GM12878 (cell line): ENCODE data around the gene KCTD19. TPM values are rescaled to one million over a fixed set of nuclear protein-coding genes. Genes with fewer than 3 reads are reported as not detected.

Source experiments
- ATAC-seq: fragments of 200-7000 bp; cut with Tn5 transposase; 3 replicates; pipeline ENCODE4 v1.9.1; 2020; ENCODE audit warnings: mild to moderate bottlenecking, moderate library complexity
- BruUV-seq: library from RNA; stranded (reverse); fragments of 400-500 nt; replicated peaks from 2 replicates; lab custom pipeline; 2021; lab: Mats Ljungman, UMichigan
- CTCF ChIA-PET: fragments of 300-600 bp; sonication (Branson Sonifier 250); formaldehyde crosslinking; extraction: SDS; loops from one replicate; lab custom pipeline; 2021; ENCODE audit warnings: inconsistent platforms; lab: Yijun Ruan, JAX
- POLR2A ChIA-PET: fragments of 350-600 bp; formaldehyde crosslinking; extraction: SDS; loops from one replicate; lab custom pipeline; 2021; ENCODE audit warnings: inconsistent platforms; lab: Charles Lee
- RAD21 ChIA-PET: fragments of 300-600 bp; sonication (Branson Sonifier 250); formaldehyde crosslinking; loops from one replicate; lab custom pipeline; 2023; ENCODE audit warnings: antibody characterized with exemption; ENCODE audit not compliant: unreplicated experiment; lab: Charles Lee
- SMC1A ChIA-PET: fragments of 300-600 bp; sonication (Branson Sonifier 250); formaldehyde crosslinking; loops from one replicate; lab custom pipeline; 2023; ENCODE audit not compliant: unreplicated experiment, uncharacterized antibody; lab: Charles Lee
- DNase-seq: peaks from one replicate; pipeline ENCODE4 v3.0.0-alpha.2; 2011; ENCODE audit warnings: low read depth, low spot score
- FAIRE-seq: peaks from 3 replicates; lab custom pipeline; 2011; peaks lifted over from hg19 to GRCh38; lab: Jason Lieb, UNC
- H2AFZ ChIP-seq: 2 replicates; pipeline ENCODE4 v1.6.0; 2011; ENCODE audit warnings: low read depth, low read length, control low read depth; ENCODE audit not compliant: control insufficient read depth
- H3K27ac ChIP-seq: 2 replicates; pipeline ENCODE4 v1.5.1; 2011; ENCODE audit warnings: control low read depth; ENCODE audit not compliant: control insufficient read depth, insufficient read depth
- H3K27me3 ChIP-seq, 2 experiments: replicated peaks in 1 of 2; 2 replicates each; pipeline versions ENCODE4 v1.6.0 to v1.6.1; 2011; ENCODE audit warnings: low read length in 1 of 2; ENCODE audit not compliant: control insufficient read depth in 2 of 2, insufficient read depth in 2 of 2
- H3K36me3 ChIP-seq, 2 experiments: 2 replicates each; pipeline ENCODE4 v1.5.1; 2011; ENCODE audit warnings: low read length in 1 of 2; ENCODE audit not compliant: control insufficient read depth in 2 of 2, insufficient read depth in 2 of 2
- H3K4me1 ChIP-seq: 2 replicates; pipeline ENCODE4 v1.6.1; 2011; ENCODE audit warnings: mild to moderate bottlenecking, low read length, moderate library complexity, mixed read lengths; ENCODE audit not compliant: control insufficient read depth, insufficient read depth
- H3K4me2 ChIP-seq: 2 replicates; pipeline ENCODE4 v1.6.0; 2011; ENCODE audit warnings: control low read depth; ENCODE audit not compliant: control insufficient read depth, insufficient read depth
- H3K4me3 ChIP-seq: fragments of 200-600 bp; sonication (generic); 2 replicates; pipeline ENCODE4 v1.5.1; 2016
- H3K79me2 ChIP-seq: 2 replicates; pipeline ENCODE4 v1.6.0; 2011; ENCODE audit warnings: low read length; ENCODE audit not compliant: control insufficient read depth, insufficient read depth
- H3K9ac ChIP-seq: 2 replicates; pipeline ENCODE4 v1.8.0; 2011; ENCODE audit warnings: low read length, control low read depth, mixed read lengths; ENCODE audit not compliant: control insufficient read depth, insufficient read depth
- H3K9me3 ChIP-seq: replicated peaks from 3 replicates; pipeline ENCODE4 v1.5.1; 2011; ENCODE audit warnings: mild to moderate bottlenecking, low read length; ENCODE audit not compliant: control insufficient read depth, insufficient read depth
- H4K20me1 ChIP-seq: 2 replicates; pipeline ENCODE4 v1.6.0; 2011; ENCODE audit not compliant: control insufficient read depth, insufficient read depth
- ATF2 ChIP-seq: IDR thresholded peaks from 2 replicates; pipeline ENCODE4 v1.6.1; 2012; ENCODE audit warnings: low read length, inconsistent platforms
- BHLHE40 ChIP-seq, 2 experiments: fragments of 450-650 bp in 1 of 2; IDR thresholded peaks; 2 replicates each; pipeline ENCODE4 v1.6.1; 2011 to 2017; ENCODE audit warnings: low read depth in 2 of 2, borderline replicate concordance in 1 of 2, improper control_type of control experiment in 1 of 2, low read length in 1 of 2, mild to moderate bottlenecking in 1 of 2
- IKZF2 ChIP-seq, 2 experiments: fragments of 450-650 bp; IDR thresholded peaks; 2 replicates each; pipeline ENCODE4 v1.6.1; 2017; ENCODE audit warnings: mild to moderate bottlenecking in 2 of 2, moderate library complexity in 2 of 2
- RBBP5 ChIP-seq: fragments of 200-600 bp; sonication (generic); conservative IDR thresholded peaks from 2 replicates; pipeline ENCODE4 v1.6.1; 2016
- WGBS: methylation state at CpG from one replicate; pipeline ENCODE4 v1.1.6; 2016; ENCODE audit warnings: low lambda C conversion rate; ENCODE audit not compliant: insufficient replicate concordance, insufficient coverage; ENCODE audit errors: missing lambda C conversion rate; 5-methylcytosine and 5-hydroxymethylcytosine counted together
- in situ Hi-C: fragments of 300-500 bp; cut with MboI; formaldehyde crosslinking; loops from 9 replicates; pipeline ENCODE4 v1.14.3; 2018; ENCODE audit warnings: mixed read lengths
- intact Hi-C: fragments of 100-400 bp; cut with micrococcal nuclease; formaldehyde crosslinking; loops from one replicate; pipeline ENCODE4 v1.14.2; 2022; ENCODE audit not compliant: unreplicated experiment
- polyA plus RNA-seq, 11 experiments: library from polyadenylated mRNA; depleted of rRNA in 4 of 11; unstranded in 6 of 11; stranded (reverse) in 5 of 11; fragments of >200 nt; fragmentation: Nextera tagmentation in 4 of 11; fragmentation: Illumina TruSeq in 1 of 11; extraction: Ambion mirVana in 4 of 11; extraction: Trizol in 1 of 11; gene quantifications; 1 replicate in 1 of 11; 2 replicates in 10 of 11; pipeline versions ENCODE4 v1.2.1 to v1.2.3, GENCODE V29; 2011 to 2016; ENCODE audit warnings: inconsistent platforms in 2 of 11, missing spikeins in 2 of 11, low read depth in 1 of 11
- total RNA-seq, 4 experiments: library from RNA; depleted of rRNA in 3 of 4; stranded (reverse); fragments of >200 nt in 3 of 4; fragmentation: Illumina TruSeq in 1 of 4; extraction: Trizol in 1 of 4; gene quantifications; 2 replicates each; pipeline versions ENCODE4 v1.2.1 to v1.2.3, GENCODE V29; 2013 to 2021

The KCTD19 gene
- total and polyA plus RNA-seq, 10 of the 15 experiments (the other 5 are each of a cell fraction or from before 2014, with no cell fraction given) = 1.6 to 8.9 (median 3.9) TPM

GRCh38 chr16:67248073-67248400 is 78.5 kb downstream of the KCTD19 start:
- no TSS peak for BruUV-seq
- in situ Hi-C loops = no loop called here
- H3K27ac ChIP-seq = no peak overlapping the region

More at GRCh38 chr16:67248073-67248400, 78.5 kb downstream of the KCTD19 start:
- ChIA-PET CTCF (interaction anchor here (0.8 to 4.9 kb wide), 8 partner anchors 12 to 91 kb away, joined by 3 to 29 read pairs (median 5); partner anchors contain the start of genes ELMO3 and TMEM208), POLR2A (interaction anchor here (0.8 to 8.0 kb wide), 4 partner anchors 21 to 220 kb away, joined by 3 to 100 read pairs (median 27); partner anchors contain the start of genes FBXL8, KCTD19, LRRC36 and TMEM208), SMC1A (interaction anchor here (0.8 to 4.1 kb wide), 6 partner anchors 10 to 266 kb away, joined by 3 to 21 read pairs (median 5); partner anchors contain the start of gene TMEM208), RAD21 (interaction anchor here (0.8 to 2.4 kb wide), 9 partner anchors 12 to 230 kb away, joined by 3 to 23 read pairs (median 7); partner anchors contain the start of genes FBXL8, NOL3 and TMEM208)
- Histone ChIP-seq H2AFZ (peak overlapping the region; percentile 83), H3K4me2 (peak overlapping the region; percentile 92), H3K4me3 (peak overlapping the region; percentile 80), H3K4me1 (peaks cover 33% of the 10 kb centered on the region), H3K9me3 (no peaks in the 10 kb centered on the region), H3K36me3 (no peaks in the 10 kb centered on the region), H4K20me1 (no peaks in the 10 kb centered on the region), H3K79me2 (peaks cover 27% of the 10 kb centered on the region), H3K9ac (peak overlapping the region; percentile 66; the same call in 1 of the 2 replicates), H3K27me3 (no peaks in the 10 kb centered on the region; a peak in 1 of 4 replicates)
- DNase-seq (no peak), FAIRE-seq (no peak), ATAC-seq (no peak)
- no peak for TF ChIP-seq RBBP5
- 0 out of 4 replicates have a peak, but pooled peaks of 1 of the 2 experiments have one; percentile 20 for TF ChIP-seq IKZF2 (IDR thresholded peaks at IDR 0.05)
- TF ChIP-seq BHLHE40 (IDR thresholded peaks at IDR 0.05; ENCODE audit: borderline replicate concordance in 1 of 2, low read depth in 2 of 2, low read length in 1 of 2) = peak in 1 of 2 experiments; percentile 15; a peak in 1 of 4 replicates
- no peak for TF ChIP-seq ATF2
- intact Hi-C loops = no loop called here
- 14% methylated on average over 7 of the region's 7 CpGs for WGBS
